GM12874 (cell line): Measurements from ENCODE around the gene ZBP1.

Experiments used
- CTCF ChIP-seq: IDR thresholded peaks from 2 replicates; pipeline ENCODE4 v1.5.1; 2011; ENCODE audit warnings: low read depth, mild to moderate bottlenecking, control low read depth, low read length, moderate library complexity; ENCODE audit not compliant: insufficient read depth

Gene ZBP1

GRCh38 chr20:57664924-57665588, 44.8 kb upstream of the ZBP1 start:
- no peak for TF ChIP-seq CTCF

GRCh38 chr20:57664476-57664875, 44.2 kb upstream of the ZBP1 start:
- no peak for TF ChIP-seq CTCF

GRCh38 chr20:57663681-57664451, 43.6 kb upstream of the ZBP1 start:
- no peak for TF ChIP-seq CTCF

- TF ChIP-seq CTCF, result no peak
Measured at GRCh38 chr20:57663241-57663640, 43.0 kb upstream of the ZBP1 start.

GRCh38 chr20:57662456-57663240, 42.4 kb upstream of the ZBP1 start:
- no peak for TF ChIP-seq CTCF

- no peak for TF ChIP-seq CTCF
Measured at GRCh38 chr20:57661746-57662455, 41.7 kb upstream of the ZBP1 start.
